ENCODE results near the gene ETV6.

Gene ETV6

DNA sequence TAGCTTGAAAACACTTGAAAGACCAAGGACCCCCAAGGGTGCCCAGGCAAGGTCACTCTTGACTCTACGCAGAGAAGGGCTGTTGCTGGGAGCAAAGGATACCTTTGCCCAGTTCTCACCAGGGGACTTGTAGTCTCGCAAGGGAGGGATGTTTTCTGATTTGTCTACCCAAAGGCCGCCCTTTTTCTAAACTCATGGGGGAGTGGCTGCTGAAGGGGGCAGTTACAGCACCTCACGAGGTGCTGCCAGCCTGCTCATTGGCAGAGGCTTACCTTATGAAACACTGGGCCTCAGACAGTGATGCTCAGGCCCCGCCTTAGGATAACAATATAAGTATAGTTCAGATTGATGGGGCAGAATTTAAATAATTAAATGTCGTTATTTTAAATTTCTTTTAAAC is 107.0 kb downstream of the ETV6 start:
- H3K9me3 ChIP-seq (ENCODE audit: insufficient read depth, low read length, severe bottlenecking): no peaks in the 10 kb centered on the region
- TF ChIP-seq, protein P1, sequence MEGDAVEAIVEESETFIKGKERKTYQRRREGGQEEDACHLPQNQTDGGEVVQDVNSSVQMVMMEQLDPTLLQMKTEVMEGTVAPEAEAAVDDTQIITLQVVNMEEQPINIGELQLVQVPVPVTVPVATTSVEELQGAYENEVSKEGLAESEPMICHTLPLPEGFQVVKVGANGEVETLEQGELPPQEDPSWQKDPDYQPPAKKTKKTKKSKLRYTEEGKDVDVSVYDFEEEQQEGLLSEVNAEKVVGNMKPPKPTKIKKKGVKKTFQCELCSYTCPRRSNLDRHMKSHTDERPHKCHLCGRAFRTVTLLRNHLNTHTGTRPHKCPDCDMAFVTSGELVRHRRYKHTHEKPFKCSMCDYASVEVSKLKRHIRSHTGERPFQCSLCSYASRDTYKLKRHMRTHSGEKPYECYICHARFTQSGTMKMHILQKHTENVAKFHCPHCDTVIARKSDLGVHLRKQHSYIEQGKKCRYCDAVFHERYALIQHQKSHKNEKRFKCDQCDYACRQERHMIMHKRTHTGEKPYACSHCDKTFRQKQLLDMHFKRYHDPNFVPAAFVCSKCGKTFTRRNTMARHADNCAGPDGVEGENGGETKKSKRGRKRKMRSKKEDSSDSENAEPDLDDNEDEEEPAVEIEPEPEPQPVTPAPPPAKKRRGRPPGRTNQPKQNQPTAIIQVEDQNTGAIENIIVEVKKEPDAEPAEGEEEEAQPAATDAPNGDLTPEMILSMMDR (IDR thresholded peaks at IDR 0.05; ENCODE audit: borderline replicate concordance, extremely low read depth, low read length, poor library complexity, severe bottlenecking): no peak
- no peak for TF ChIP-seq EZH2 (IDR thresholded peaks at IDR 0.05; ENCODE audit: borderline replicate concordance, low read depth, low read length, severe bottlenecking)
- H3K9ac ChIP-seq (ENCODE audit: low read depth, low read length): no peak overlapping the region
- no peaks in the 10 kb centered on the region for H4K20me1 ChIP-seq (ENCODE audit: insufficient read depth, low read length)
- peaks cover 3% of the 10 kb centered on the region for H3K4me1 ChIP-seq (ENCODE audit: insufficient read depth, low read length)
- H3K27ac ChIP-seq (ENCODE audit: low read length): no peak overlapping the region
- H3K4me3 ChIP-seq (ENCODE audit: low read depth in 1 of 2, low read length in 2 of 2): no peak overlapping the region
- peaks cover 69% of the 10 kb centered on the region for H3K79me2 ChIP-seq (ENCODE audit: insufficient read depth, low read length)
- H3K36me3 ChIP-seq (ENCODE audit: insufficient read depth, low read length): peaks cover 84% of the 10 kb centered on the region
- H3K27me3 ChIP-seq (ENCODE audit: insufficient read depth, low read length, poor library complexity): no peaks in the 10 kb centered on the region
- no peak overlapping the region for H3K4me2 ChIP-seq (ENCODE audit: insufficient read depth, low read length)
- no peak overlapping the region for H2AFZ ChIP-seq (ENCODE audit: low read depth, low read length)
- DNase-seq: no peak
- no peak for ATAC-seq (ENCODE audit: insufficient read depth, low read depth)

DNA sequence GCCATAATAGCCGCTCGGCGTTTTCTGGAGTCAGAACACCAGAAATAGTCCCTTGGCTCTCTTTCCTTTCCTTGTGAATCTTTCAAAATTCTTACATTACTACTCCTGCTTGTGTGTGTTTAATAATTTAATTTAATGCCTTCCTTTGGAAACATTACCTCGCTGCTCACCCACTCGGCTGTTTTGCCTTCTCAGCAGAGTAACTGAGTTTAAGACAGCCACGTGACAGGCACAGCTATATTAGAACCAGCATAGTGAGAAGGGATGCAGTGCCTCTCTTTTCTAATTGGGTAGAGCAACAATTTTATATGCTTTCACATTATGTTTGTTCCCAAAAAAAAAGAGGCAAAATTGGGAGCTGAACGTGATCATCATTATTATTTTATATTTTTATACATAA is 107.6 kb downstream of the ETV6 start:
- H3K4me2 ChIP-seq (ENCODE audit: insufficient read depth, low read length): no peak overlapping the region
- TF ChIP-seq, protein P1 (IDR thresholded peaks at IDR 0.05; ENCODE audit: borderline replicate concordance, extremely low read depth, low read length, poor library complexity, severe bottlenecking): no peak
- TF ChIP-seq EZH2 (IDR thresholded peaks at IDR 0.05; ENCODE audit: borderline replicate concordance, low read depth, low read length, severe bottlenecking): no peak
- H3K27me3 ChIP-seq (ENCODE audit: insufficient read depth, low read length, poor library complexity): no peaks in the 10 kb centered on the region
- H4K20me1 ChIP-seq (ENCODE audit: insufficient read depth, low read length): no peaks in the 10 kb centered on the region
- no peak overlapping the region for H2AFZ ChIP-seq (ENCODE audit: low read depth, low read length)
- no peak overlapping the region for H3K27ac ChIP-seq (ENCODE audit: low read length)
- H3K36me3 ChIP-seq (ENCODE audit: insufficient read depth, low read length): peaks cover 87% of the 10 kb centered on the region
- peaks cover 9% of the 10 kb centered on the region for H3K4me1 ChIP-seq (ENCODE audit: insufficient read depth, low read length)
- H3K79me2 ChIP-seq (ENCODE audit: insufficient read depth, low read length): peaks cover 69% of the 10 kb centered on the region
- no peak for DNase-seq
- no peak overlapping the region for H3K9ac ChIP-seq (ENCODE audit: low read depth, low read length)
- H3K4me3 ChIP-seq (ENCODE audit: low read depth in 1 of 2, low read length in 2 of 2): no peak overlapping the region
- ATAC-seq (ENCODE audit: insufficient read depth, low read depth): no peak
- no peaks in the 10 kb centered on the region for H3K9me3 ChIP-seq (ENCODE audit: insufficient read depth, low read length, severe bottlenecking)

DNA sequence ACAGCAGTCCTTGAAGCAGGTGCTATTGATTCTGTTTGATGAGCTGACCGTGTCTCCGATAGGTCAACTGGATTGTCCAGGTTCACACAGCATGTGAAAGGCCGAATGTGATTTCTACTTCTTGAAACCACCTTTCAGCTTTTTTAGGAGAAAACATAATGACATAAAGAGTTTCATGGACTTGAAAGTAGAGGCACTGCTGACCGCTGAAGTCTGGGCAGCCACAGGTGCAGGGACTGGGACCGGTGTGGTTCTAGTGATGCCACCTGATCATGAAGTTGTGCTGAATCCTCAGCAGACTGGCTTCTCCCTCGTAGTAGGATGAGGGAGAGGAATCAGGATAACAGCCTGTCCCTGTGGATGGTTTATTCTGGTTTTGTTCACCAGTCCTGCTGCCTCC is 108.1 kb downstream of the ETV6 start:
- Histone ChIP-seq H3K4me1 (ENCODE audit: insufficient read depth, low read length) (peaks cover 13% of the 10 kb centered on the region), H3K4me3 (ENCODE audit: low read depth in 1 of 2, low read length in 2 of 2) (no peak overlapping the region), H3K9me3 (ENCODE audit: insufficient read depth, low read length, severe bottlenecking) (no peaks in the 10 kb centered on the region), H3K79me2 (ENCODE audit: insufficient read depth, low read length) (peaks cover 69% of the 10 kb centered on the region), H3K27me3 (ENCODE audit: insufficient read depth, low read length, poor library complexity) (no peaks in the 10 kb centered on the region), H3K27ac (ENCODE audit: low read length) (no peak overlapping the region), H3K36me3 (ENCODE audit: insufficient read depth, low read length) (peaks cover 86% of the 10 kb centered on the region), H3K9ac (ENCODE audit: low read depth, low read length) (no peak overlapping the region), H3K4me2 (ENCODE audit: insufficient read depth, low read length) (no peak overlapping the region), H2AFZ (ENCODE audit: low read depth, low read length) (no peak overlapping the region), H4K20me1 (ENCODE audit: insufficient read depth, low read length) (no peaks in the 10 kb centered on the region)
- no peak for TF ChIP-seq EZH2 (IDR thresholded peaks at IDR 0.05; ENCODE audit: borderline replicate concordance, low read depth, low read length, severe bottlenecking)
- TF ChIP-seq, protein P1 (IDR thresholded peaks at IDR 0.05; ENCODE audit: borderline replicate concordance, extremely low read depth, low read length, poor library complexity, severe bottlenecking): no peak
- ATAC-seq (ENCODE audit: insufficient read depth, low read depth) (no peak), DNase-seq (no peak)

DNA sequence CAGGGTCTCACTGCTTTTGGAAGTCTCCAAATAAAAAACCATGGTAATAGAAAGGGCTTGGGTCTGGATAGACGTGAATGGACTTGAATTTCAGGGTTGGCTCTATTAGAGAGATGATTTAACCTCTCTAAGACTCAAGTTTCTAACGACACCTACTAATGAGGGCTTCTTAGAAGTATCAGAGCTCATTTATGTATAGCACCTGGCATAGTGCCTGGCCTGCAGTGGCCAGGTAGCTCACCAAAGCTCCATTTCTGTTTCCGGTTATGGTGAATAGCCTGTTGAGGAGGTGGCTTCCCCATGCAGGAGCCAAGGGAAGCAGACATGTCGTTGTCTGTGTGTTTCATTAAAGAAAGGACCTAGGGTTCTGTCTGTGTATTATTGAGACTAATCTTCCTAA is 108.6 kb downstream of the ETV6 start:
- H3K79me2 ChIP-seq (ENCODE audit: insufficient read depth, low read length): peaks cover 70% of the 10 kb centered on the region

More for the DNA sequence above, 108.6 kb downstream of the ETV6 start:
- Histone ChIP-seq H3K36me3 (ENCODE audit: insufficient read depth, low read length) (peaks cover 86% of the 10 kb centered on the region), H3K4me1 (ENCODE audit: insufficient read depth, low read length) (peaks cover 19% of the 10 kb centered on the region), H3K4me3 (ENCODE audit: low read depth in 1 of 2, low read length in 2 of 2) (no peak overlapping the region), H3K27ac (ENCODE audit: low read length) (peak overlapping the region; percentile 10; the same call in 1 of the 2 replicates), H3K27me3 (ENCODE audit: insufficient read depth, low read length, poor library complexity) (no peaks in the 10 kb centered on the region), H3K4me2 (ENCODE audit: insufficient read depth, low read length) (no peak overlapping the region), H3K9me3 (ENCODE audit: insufficient read depth, low read length, severe bottlenecking) (no peaks in the 10 kb centered on the region), H2AFZ (ENCODE audit: low read depth, low read length) (no peak overlapping the region), H4K20me1 (ENCODE audit: insufficient read depth, low read length) (no peaks in the 10 kb centered on the region), H3K9ac (ENCODE audit: low read depth, low read length) (no peak overlapping the region)
- DNase-seq: no peak
- no peak for TF ChIP-seq EZH2 (IDR thresholded peaks at IDR 0.05; ENCODE audit: borderline replicate concordance, low read depth, low read length, severe bottlenecking)
- TF ChIP-seq, protein P1 (IDR thresholded peaks at IDR 0.05; ENCODE audit: borderline replicate concordance, extremely low read depth, low read length, poor library complexity, severe bottlenecking): no peak
- ATAC-seq (ENCODE audit: insufficient read depth, low read depth): no peak
